H1 (cell line): ENCODE results near the gene ANKRD29. TPM values are rescaled to one million over a fixed set of nuclear protein-coding genes. Genes with fewer than 3 reads are reported as not detected.

Experiments used
- CTCF ChIA-PET: fragments of 300-600 bp; sonication (Branson Sonifier 250); formaldehyde crosslinking; loops from one replicate; lab custom pipeline; 2021; ENCODE audit not compliant: partially characterized antibody; lab: Charles Lee
- POLR2A ChIA-PET: fragments of 300-600 bp; sonication (Branson Sonifier 250); formaldehyde crosslinking; loops from one replicate; lab custom pipeline; 2021; ENCODE audit warnings: inconsistent platforms; ENCODE audit not compliant: partially characterized antibody; lab: Charles Lee
- DNase-seq, 2 experiments: peaks; one replicate each; pipeline versions ENCODE4 v3.0.0 to v3.0.0-alpha.2; 2010 to 2022; ENCODE audit warnings: low spot score in 2 of 2, low read depth in 1 of 2, mixed read lengths in 1 of 2
- FAIRE-seq: peaks from 2 replicates; lab custom pipeline; 2011; peaks lifted over from hg19 to GRCh38; lab: Jason Lieb, UNC
- H2AFZ ChIP-seq: 2 replicates; pipeline ENCODE4 v1.8.1; 2012; ENCODE audit warnings: low read length, inconsistent platforms
- H2AK5ac ChIP-seq: 2 replicates; pipeline ENCODE4 v1.6.1; 2013; ENCODE audit warnings: low read depth, low read length
- H2BK120ac ChIP-seq: replicated peaks from 2 replicates; pipeline ENCODE3; 2013; ENCODE audit warnings: low read depth, low read length, inconsistent platforms
- H2BK12ac ChIP-seq: 2 replicates; pipeline ENCODE4 v1.6.1; 2013; ENCODE audit warnings: low read depth, low read length
- H2BK15ac ChIP-seq: 2 replicates; pipeline ENCODE4 v1.6.1; 2013; ENCODE audit warnings: low read length
- H2BK20ac ChIP-seq: 2 replicates; pipeline ENCODE4 v1.6.1; 2013; ENCODE audit warnings: low read length
- H2BK5ac ChIP-seq: 2 replicates; pipeline ENCODE4 v1.6.1; 2013; ENCODE audit warnings: low read depth, low read length
- H3K14ac ChIP-seq: 2 replicates; pipeline ENCODE4 v1.6.1; 2013; ENCODE audit warnings: inconsistent platforms; ENCODE audit not compliant: insufficient read length
- H3K18ac ChIP-seq: 2 replicates; pipeline ENCODE4 v1.6.1; 2013; ENCODE audit warnings: low read length; ENCODE audit errors: extremely low read depth
- H3K23ac ChIP-seq: 2 replicates; pipeline ENCODE4 v1.6.1; 2013; ENCODE audit warnings: inconsistent platforms; ENCODE audit not compliant: insufficient read length
- H3K23me2 ChIP-seq: 2 replicates; pipeline ENCODE4 v1.6.1; 2013; ENCODE audit warnings: low read depth, low read length
- H3K27ac ChIP-seq: 2 replicates; pipeline ENCODE4 v1.6.1; 2011; ENCODE audit warnings: low read depth, low read length, inconsistent platforms
- H3K27me3 ChIP-seq, 4 experiments: replicated peaks in 1 of 4; 1 replicate in 1 of 4; 2 replicates in 3 of 4; pipeline versions ENCODE4 v1.6.1 to v1.8.1; 2011 to 2013; ENCODE audit warnings: low read length in 3 of 4, mild to moderate bottlenecking in 3 of 4, inconsistent platforms in 2 of 4, mixed read lengths in 2 of 4, moderate library complexity in 1 of 4; ENCODE audit not compliant: control insufficient read depth in 3 of 4, insufficient read depth in 3 of 4; ENCODE audit errors: extremely low read depth in 1 of 4
- H3K36me3 ChIP-seq, 4 experiments: 2 replicates each; pipeline versions ENCODE4 v1.6.1 to v1.8.1; 2011 to 2013; ENCODE audit warnings: mild to moderate bottlenecking in 4 of 4, low read length in 3 of 4, moderate library complexity in 2 of 4, control low read depth in 1 of 4, inconsistent platforms in 1 of 4; ENCODE audit not compliant: insufficient read depth in 4 of 4, control insufficient read depth in 2 of 4
- H3K4ac ChIP-seq: replicated peaks from 2 replicates; pipeline ENCODE3; 2013; ENCODE audit warnings: low read length, low read depth, mixed read lengths, inconsistent platforms; ENCODE audit not compliant: insufficient read length
- H3K4me1 ChIP-seq, 4 experiments: replicated peaks in 1 of 4; 1 replicate in 1 of 4; 2 replicates in 3 of 4; pipeline versions ENCODE4 v1.6.1 to v1.8.1; 2011 to 2013; ENCODE audit warnings: low read length in 3 of 4, inconsistent platforms in 2 of 4, mixed read lengths in 1 of 4; ENCODE audit not compliant: insufficient read depth in 4 of 4, control insufficient read depth in 3 of 4
- H3K4me2 ChIP-seq, 2 experiments: 2 replicates each; pipeline versions ENCODE4 v1.6.1 to v1.8.1; 2011 to 2013; ENCODE audit warnings: low read depth in 2 of 2, low read length in 2 of 2, control low read depth in 1 of 2, inconsistent platforms in 1 of 2, mild to moderate bottlenecking in 1 of 2; ENCODE audit not compliant: insufficient read depth in 1 of 2
- H3K4me3 ChIP-seq, 4 experiments: fragments of 200-600, 300-600 bp in 1 of 4; sonication (generic), shearing (Covaris generic), sonication (Bioruptor Twin) in 1 of 4; 2 replicates each; pipeline versions ENCODE4 v1.5.1 to v1.8.1; 2011 to 2016; ENCODE audit warnings: low read length in 4 of 4, low read depth in 3 of 4, control low read depth in 2 of 4, inconsistent platforms in 2 of 4, mild to moderate bottlenecking in 2 of 4, mixed read lengths in 1 of 4, moderate library complexity in 1 of 4; ENCODE audit not compliant: insufficient read depth in 2 of 4; ENCODE audit errors: extremely low read depth in 1 of 4
- H3K56ac ChIP-seq: replicated peaks from 2 replicates; pipeline ENCODE3; 2013; ENCODE audit warnings: low read depth, mild to moderate bottlenecking, mixed read lengths, low read length, inconsistent platforms; ENCODE audit not compliant: insufficient read length
- H3K79me1 ChIP-seq: 2 replicates; pipeline ENCODE4 v1.6.1; 2013; ENCODE audit warnings: low read depth, low read length, control low read depth
- H3K79me2 ChIP-seq, 2 experiments: 2 replicates each; pipeline versions ENCODE4 v1.6.1 to v1.8.1; 2012 to 2013; ENCODE audit warnings: low read length in 2 of 2, mild to moderate bottlenecking in 2 of 2, inconsistent platforms in 1 of 2; ENCODE audit not compliant: insufficient read depth in 2 of 2, control insufficient read depth in 1 of 2
- H3K9ac ChIP-seq, 4 experiments: replicated peaks in 1 of 4; 1 replicate in 1 of 4; 2 replicates in 3 of 4; pipeline versions ENCODE4 v1.6.1 to v1.8.1; 2011 to 2013; ENCODE audit warnings: low read depth in 3 of 4, low read length in 3 of 4, control low read depth in 2 of 4, mild to moderate bottlenecking in 2 of 4, moderate library complexity in 2 of 4, inconsistent platforms in 1 of 4; ENCODE audit errors: extremely low read depth in 1 of 4
- H3K9me3 ChIP-seq, 2 experiments: 2 replicates each; pipeline versions ENCODE4 v1.6.1 to v1.8.1; 2012 to 2013; ENCODE audit warnings: mild to moderate bottlenecking in 2 of 2, moderate library complexity in 2 of 2, control low read depth in 1 of 2, inconsistent platforms in 1 of 2, low read depth in 1 of 2, low read length in 1 of 2, mixed read lengths in 1 of 2; ENCODE audit not compliant: insufficient read depth in 2 of 2
- H4K20me1 ChIP-seq, 2 experiments: replicated peaks in 1 of 2; 2 replicates each; pipeline versions ENCODE3 to v1.8.1; 2011 to 2013; ENCODE audit warnings: inconsistent platforms in 2 of 2, low read length in 2 of 2, mild to moderate bottlenecking in 1 of 2; ENCODE audit not compliant: insufficient read depth in 2 of 2, control insufficient read depth in 1 of 2
- H4K5ac ChIP-seq: 2 replicates; pipeline ENCODE4 v1.6.1; 2013; ENCODE audit warnings: low read length, low read depth, mixed read lengths, inconsistent platforms; ENCODE audit not compliant: insufficient read length
- H4K8ac ChIP-seq: 2 replicates; pipeline ENCODE4 v1.8.0; 2013; ENCODE audit warnings: mild to moderate bottlenecking, moderate library complexity, low read length, inconsistent platforms; ENCODE audit not compliant: insufficient read depth; ENCODE audit errors: extremely low read depth
- H4K91ac ChIP-seq: replicated peaks from 2 replicates; pipeline ENCODE3; 2013; ENCODE audit warnings: low read length, mixed read lengths, inconsistent platforms; ENCODE audit not compliant: insufficient read length
- ASH2L ChIP-seq: fragments of 200-600, 300-600 bp; sonication (generic); IDR thresholded peaks from one replicate; pipeline ENCODE4 v1.7.1; 2017; ENCODE audit warnings: low read length
- CBX5 ChIP-seq: fragments of 300-800, 300-1000 bp; sonication (generic); IDR thresholded peaks from 2 replicates; pipeline ENCODE4 v1.7.1; 2016; ENCODE audit warnings: antibody characterized with exemption, low read length, low read depth
- CEBPB ChIP-seq: IDR thresholded peaks from 2 replicates; pipeline ENCODE4 v1.6.1; 2012; ENCODE audit warnings: low read depth, low read length
- EP300 ChIP-seq, 2 experiments: IDR thresholded peaks; 1 replicate in 1 of 2; 2 replicates in 1 of 2; pipeline ENCODE4 v1.6.1; 2011 to 2012; ENCODE audit warnings: low read depth in 2 of 2, low read length in 2 of 2, mild to moderate bottlenecking in 2 of 2, borderline replicate concordance in 1 of 2, inconsistent platforms in 1 of 2, moderate library complexity in 1 of 2
- GTF2F1 ChIP-seq: IDR thresholded peaks from 2 replicates; pipeline ENCODE4 v1.6.1; 2012; ENCODE audit warnings: low read depth, low read length, improper control_type of control experiment, borderline replicate concordance
- RNF2 ChIP-seq: fragments of 200-900, 300-1000 bp; sonication (generic); IDR thresholded peaks from 2 replicates; pipeline ENCODE4 v1.7.1; 2016; ENCODE audit warnings: borderline replicate concordance, low read depth, mild to moderate bottlenecking, antibody characterized with exemption, low read length; ENCODE audit not compliant: poor library complexity, severe bottlenecking; ENCODE audit errors: missing control alignments
- SIN3A ChIP-seq, 2 experiments: IDR thresholded peaks in 1 of 2; conservative IDR thresholded peaks in 1 of 2; 2 replicates each; pipeline ENCODE4 v1.6.1; 2011 to 2012; ENCODE audit warnings: low read length in 2 of 2, improper control_type of control experiment in 1 of 2, low read depth in 1 of 2, mild to moderate bottlenecking in 1 of 2
- SRF ChIP-seq: IDR thresholded peaks from 2 replicates; pipeline ENCODE4 v1.6.1; 2011; ENCODE audit warnings: mild to moderate bottlenecking, low read depth, low read length, moderate library complexity
- TAF7 ChIP-seq: optimal IDR thresholded peaks from 2 replicates; pipeline ENCODE3; 2011; ENCODE audit warnings: low read depth, mild to moderate bottlenecking, inconsistent platforms, low read length, moderate library complexity, borderline replicate concordance
- ZNF274 ChIP-seq: IDR thresholded peaks from 2 replicates; pipeline ENCODE4 v1.7.0; 2012; ENCODE audit warnings: low read length, borderline replicate concordance; ENCODE audit errors: extremely low read depth
- whole genome bisulfite sequencing, 2 experiments: shearing (Covaris generic) in 1 of 2; methylation state at CpG; one replicate each; pipeline versions ENCODE4 v1.1.6 to v1.1.7; 2013 to 2015; ENCODE audit warnings: low lambda C conversion rate in 2 of 2, mixed read lengths in 2 of 2, inconsistent platforms in 1 of 2, low coverage in 1 of 2, missing lambda C conversion rate in 1 of 2; ENCODE audit not compliant: insufficient replicate concordance in 2 of 2, insufficient coverage in 1 of 2, insufficient read length in 1 of 2; ENCODE audit errors: extremely low coverage in 1 of 2, missing lambda C conversion rate in 1 of 2; 5-methylcytosine and 5-hydroxymethylcytosine counted together
- polyA plus RNA-seq, 7 experiments: library from polyadenylated mRNA; depleted of rRNA in 3 of 7; stranded (reverse) in 5 of 7; unstranded in 2 of 7; fragments of >200 nt in 5 of 7; fragments of 200-250 nt in 2 of 7; gene quantifications; 1 replicate in 5 of 7; 2 replicates in 1 of 7; 4 replicates in 1 of 7; pipeline versions ENCODE4 v1.2.1 to v1.2.3, GENCODE V29; 2011 to 2013; ENCODE audit warnings: missing spikeins in 2 of 7, mixed read lengths in 2 of 7
- total RNA-seq: library from RNA; stranded (reverse); fragmentation: NEBNext Ultra II Directional; extraction: Animal tissue kit (Norgen Biotek cat#: 25700); gene quantifications from 2 replicates; pipeline ENCODE4 v1.2.1, GENCODE V29; 2021
- TF ChIP-seq, protein P1 (sequence below): IDR thresholded peaks from 2 replicates; pipeline ENCODE4 v1.6.1; 2011; ENCODE audit warnings: low read length, improper control_type of control experiment

ANKRD29 gene
- total and polyA plus RNA-seq, 2 of the 8 experiments (the other 6 are each of a cell fraction or from before 2014, with no cell fraction given) = 3.0 to 7.3 TPM

DNA sequence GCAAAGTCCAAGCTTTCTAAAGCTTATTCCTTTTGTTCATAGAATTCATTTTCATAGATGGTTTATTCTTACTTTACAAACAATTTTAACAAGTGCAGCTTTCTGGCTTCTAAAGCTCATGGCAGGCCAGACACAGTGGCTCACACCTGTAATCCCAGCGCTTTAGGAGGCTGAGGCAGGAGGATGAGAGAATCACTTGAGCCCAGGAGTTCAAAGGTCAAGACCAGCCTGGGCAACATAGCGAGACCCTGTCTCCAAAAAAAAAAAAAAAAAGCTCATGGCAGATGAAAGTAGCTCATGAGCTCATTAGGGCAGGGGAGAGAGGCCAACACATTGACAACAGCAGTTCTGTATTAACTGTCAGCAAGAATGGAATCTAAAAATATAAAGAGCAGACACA, 48.3 kb downstream of the ANKRD29 start:
- POLR2A ChIA-PET = interaction anchor here (0.9 kb wide), 1 partner anchor 590 kb away, joined by 4 read pairs; no protein-coding TSS in a partner anchor
- peaks cover 8% of the 10 kb centered on the region; the same call in 1 of the 2 replicates for H3K23me2 ChIP-seq
- CTCF ChIA-PET = interaction anchor here (0.7 to 3.7 kb wide), 6 partner anchors 11 to 304 kb away, joined by 3 to 17 read pairs (median 4); no protein-coding TSS in a partner anchor

More for the DNA sequence above, 48.3 kb downstream of the ANKRD29 start:
- Histone ChIP-seq H4K5ac (no peak overlapping the region), H2BK20ac (no peak overlapping the region), H3K9ac (no peak overlapping the region), H2BK120ac (no peak overlapping the region), H3K14ac (no peak overlapping the region), H2BK12ac (no peak overlapping the region), H3K27ac (no peak overlapping the region), H3K56ac (no peak overlapping the region), H3K4me2 (no peak overlapping the region), H4K91ac (no peak overlapping the region), H3K4me1 (peaks cover 0 to 3% (median 0%) of the 10 kb centered on the region in 4 experiments; a peak in 3 of 7 replicates), H3K9me3 (no peaks in the 10 kb centered on the region), H3K23ac (no peak overlapping the region), H3K79me2 (no peaks in the 10 kb centered on the region), H3K4ac (no peak overlapping the region), H3K27me3 (peaks cover 0 to 5% (median 3%) of the 10 kb centered on the region in 4 experiments; a peak in 5 of 7 replicates), H4K8ac (no peak overlapping the region), H4K20me1 (no peaks in the 10 kb centered on the region), H3K79me1 (no peaks in the 10 kb centered on the region), H3K4me3 (no peak overlapping the region), H3K36me3 (no peaks in the 10 kb centered on the region), H3K18ac (no peak overlapping the region), H2AFZ (no peak overlapping the region), H2BK5ac (no peak overlapping the region), H2BK15ac (no peak overlapping the region), H2AK5ac (no peak overlapping the region)
- WGBS, 2 experiments = 100% methylated on average over 1 of the region's 2 CpGs; no CpG with 5 or more reads in 1 of the 2 experiments
- TF ChIP-seq, protein P1, sequence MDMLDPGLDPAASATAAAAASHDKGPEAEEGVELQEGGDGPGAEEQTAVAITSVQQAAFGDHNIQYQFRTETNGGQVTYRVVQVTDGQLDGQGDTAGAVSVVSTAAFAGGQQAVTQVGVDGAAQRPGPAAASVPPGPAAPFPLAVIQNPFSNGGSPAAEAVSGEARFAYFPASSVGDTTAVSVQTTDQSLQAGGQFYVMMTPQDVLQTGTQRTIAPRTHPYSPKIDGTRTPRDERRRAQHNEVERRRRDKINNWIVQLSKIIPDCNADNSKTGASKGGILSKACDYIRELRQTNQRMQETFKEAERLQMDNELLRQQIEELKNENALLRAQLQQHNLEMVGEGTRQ = no peak
- TF ChIP-seq CBX5 (no peak), GTF2F1 (no peak), TAF7 (no peak), CEBPB (no peak), SIN3A (conservative IDR thresholded peaks at IDR 0.05 in 1 of 2, IDR thresholded peaks at IDR 0.05 in 1 of 2; ENCODE audit: low read depth in 1 of 2, low read length in 2 of 2) (no peak), ASH2L (no peak), RNF2 (no peak), ZNF274 (no peak), SRF (no peak), EP300 (IDR thresholded peaks at IDR 0.05; ENCODE audit: borderline replicate concordance in 1 of 2, low read depth in 2 of 2, low read length in 2 of 2) (no peak)
- DNase-seq = no peak
- FAIRE-seq = no peak
